ENCODE results near the gene SMAD4. TPM values are rescaled to one million over a fixed set of nuclear protein-coding genes. Genes with fewer than 3 reads are reported as not detected.

The SMAD4 gene
- total RNA-seq, 1 experiment from 2014 or later: 172 TPM

GRCh38 chr18:51013259-51013658 is 16.8 kb upstream of the SMAD4 start:
- H3K36me3 Mint-ChIP-seq (ENCODE audit: insufficient read depth in 1 of 3, low read depth in 3 of 3): peaks cover 4 to 28% (median 15%) of the 10 kb centered on the region in 3 experiments; a peak in 6 of 7 replicates
- Histone ChIP-seq H2BK5ac (ENCODE audit: insufficient read length, low read length) (no peak overlapping the region), H4K8ac (replicated peaks; ENCODE audit: insufficient read length, low read depth, low read length) (no peak overlapping the region), H3K9ac (ENCODE audit: extremely low read depth, insufficient read length, low read length) (no peak overlapping the region), H3K27me3 (ENCODE audit: insufficient read depth, low read length) (no peaks in the 10 kb centered on the region), H4K20me1 (ENCODE audit: control insufficient read depth, insufficient read depth, insufficient read length) (no peaks in the 10 kb centered on the region), H2BK15ac (ENCODE audit: low read depth, low read length) (no peak overlapping the region), H3K23ac (ENCODE audit: insufficient read length, low read depth, low read length) (no peak overlapping the region), H2AK5ac (ENCODE audit: insufficient read length, low read length) (no peak overlapping the region), H2BK20ac (ENCODE audit: low read depth, low read length, poor library complexity, severe bottlenecking) (no peak overlapping the region), H4K91ac (ENCODE audit: insufficient read length, low read depth, low read length) (no peak overlapping the region), H3K23me2 (ENCODE audit: insufficient read length, low read depth, low read length, poor library complexity, severe bottlenecking) (no peaks in the 10 kb centered on the region), H2BK120ac (ENCODE audit: low read depth, low read length, poor library complexity, severe bottlenecking) (no peak overlapping the region), H3T11ph (ENCODE audit: low read length) (no peak overlapping the region), H3K4me2 (ENCODE audit: insufficient read depth, insufficient read length, low read length) (no peak overlapping the region), H3K4ac (ENCODE audit: low read depth, low read length) (no peak overlapping the region), H2BK12ac (ENCODE audit: insufficient read length, low read depth, low read length) (no peak overlapping the region), H3K79me1 (ENCODE audit: insufficient read depth, low read depth, low read length, poor library complexity, severe bottlenecking) (no peaks in the 10 kb centered on the region), H2AFZ (ENCODE audit: low read length) (no peak overlapping the region), H3K56ac (ENCODE audit: insufficient read length, low read depth, low read length) (no peak overlapping the region), H3K4me1 (ENCODE audit: insufficient read depth, low read length) (peaks cover 3% of the 10 kb centered on the region; the same call in 1 of the 2 replicates), H3K18ac (ENCODE audit: insufficient read length, low read depth, low read length) (no peak overlapping the region), H3K79me2 (ENCODE audit: insufficient read depth, low read length) (no peaks in the 10 kb centered on the region), H3K27ac (ENCODE audit: insufficient read length, low read depth, low read length) (no peak overlapping the region), H4K5ac (ENCODE audit: insufficient read length, low read depth, low read length) (no peak overlapping the region), H3K14ac (ENCODE audit: insufficient read depth, low read length) (no peak overlapping the region), H3K9me3 (ENCODE audit: control insufficient read depth, low read depth, low read length) (no peaks in the 10 kb centered on the region)
- H3K27me3 Mint-ChIP-seq (ENCODE audit: low read depth): no peaks in the 10 kb centered on the region; the same call in 1 of the 2 replicates
- no CpG with 5 or more reads among the region's 3 CpGs for WGBS (ENCODE audit: extremely low coverage, insufficient read length, low lambda C conversion rate)
- H3K4me3 Mint-ChIP-seq: no peak overlapping the region
- no peak for DNase-seq
- TF ChIP-seq CTCF (conservative IDR thresholded peaks at IDR 0.05): no peak
- no peak overlapping the region for H3K27ac Mint-ChIP-seq
- H3K9me3 Mint-ChIP-seq: peaks cover 9 to 12% of the 10 kb centered on the region in 2 experiments; a peak in 4 of 5 replicates
- peaks cover 16 to 26% of the 10 kb centered on the region in 2 experiments for H3K4me1 Mint-ChIP-seq

Measured in H9 (cell line).